T follicular helper cell (primary cell): Measurements from ENCODE around the gene PIK3C2G.
"Not testable (repeated sequence)": the region's sequence is repeated elsewhere in the genome, so short reads cannot be mapped to it uniquely, and the experiment has no call there.

Experiments
- DNase-seq: peaks from one replicate; pipeline ENCODE4 v3.0.0-alpha.2; 2020; ENCODE audit warnings: low read depth
- total RNA-seq, 2 experiments: gene quantifications; one replicate each; lab custom pipeline; 2026; lab: John Stamatoyannopoulos, UW

The PIK3C2G gene, protein sequence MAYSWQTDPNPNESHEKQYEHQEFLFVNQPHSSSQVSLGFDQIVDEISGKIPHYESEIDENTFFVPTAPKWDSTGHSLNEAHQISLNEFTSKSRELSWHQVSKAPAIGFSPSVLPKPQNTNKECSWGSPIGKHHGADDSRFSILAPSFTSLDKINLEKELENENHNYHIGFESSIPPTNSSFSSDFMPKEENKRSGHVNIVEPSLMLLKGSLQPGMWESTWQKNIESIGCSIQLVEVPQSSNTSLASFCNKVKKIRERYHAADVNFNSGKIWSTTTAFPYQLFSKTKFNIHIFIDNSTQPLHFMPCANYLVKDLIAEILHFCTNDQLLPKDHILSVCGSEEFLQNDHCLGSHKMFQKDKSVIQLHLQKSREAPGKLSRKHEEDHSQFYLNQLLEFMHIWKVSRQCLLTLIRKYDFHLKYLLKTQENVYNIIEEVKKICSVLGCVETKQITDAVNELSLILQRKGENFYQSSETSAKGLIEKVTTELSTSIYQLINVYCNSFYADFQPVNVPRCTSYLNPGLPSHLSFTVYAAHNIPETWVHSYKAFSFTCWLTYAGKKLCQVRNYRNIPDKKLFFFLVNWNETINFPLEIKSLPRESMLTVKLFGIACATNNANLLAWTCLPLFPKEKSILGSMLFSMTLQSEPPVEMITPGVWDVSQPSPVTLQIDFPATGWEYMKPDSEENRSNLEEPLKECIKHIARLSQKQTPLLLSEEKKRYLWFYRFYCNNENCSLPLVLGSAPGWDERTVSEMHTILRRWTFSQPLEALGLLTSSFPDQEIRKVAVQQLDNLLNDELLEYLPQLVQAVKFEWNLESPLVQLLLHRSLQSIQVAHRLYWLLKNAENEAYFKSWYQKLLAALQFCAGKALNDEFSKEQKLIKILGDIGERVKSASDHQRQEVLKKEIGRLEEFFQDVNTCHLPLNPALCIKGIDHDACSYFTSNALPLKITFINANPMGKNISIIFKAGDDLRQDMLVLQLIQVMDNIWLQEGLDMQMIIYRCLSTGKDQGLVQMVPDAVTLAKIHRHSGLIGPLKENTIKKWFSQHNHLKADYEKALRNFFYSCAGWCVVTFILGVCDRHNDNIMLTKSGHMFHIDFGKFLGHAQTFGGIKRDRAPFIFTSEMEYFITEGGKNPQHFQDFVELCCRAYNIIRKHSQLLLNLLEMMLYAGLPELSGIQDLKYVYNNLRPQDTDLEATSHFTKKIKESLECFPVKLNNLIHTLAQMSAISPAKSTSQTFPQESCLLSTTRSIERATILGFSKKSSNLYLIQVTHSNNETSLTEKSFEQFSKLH (N-terminal part only)
- total RNA-seq: 0 reads per million in 2 experiments

DNA sequence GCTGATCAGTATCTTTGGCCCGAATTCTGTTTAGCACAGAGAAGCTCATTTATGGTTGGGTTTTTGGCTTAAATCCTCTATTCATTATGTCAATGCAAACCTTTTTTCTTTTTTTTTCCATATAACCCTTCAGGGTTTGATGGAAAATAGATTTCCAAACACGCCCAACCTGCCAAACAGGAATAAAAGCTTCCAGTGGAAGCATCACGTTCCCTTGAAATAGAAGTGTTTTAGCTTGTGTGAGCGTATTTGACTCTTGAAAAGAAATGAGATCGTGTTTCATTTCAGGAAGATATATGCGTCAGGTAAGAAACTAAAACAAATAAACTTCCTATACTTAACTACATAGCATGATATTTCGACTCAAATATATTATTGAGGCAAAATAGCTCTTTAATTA is at the start of gene PIK3C2G:
Gene PIK3C2G, plus strand, starts transcription at position 246 of the 400 bp plus-strand sequence. CDS start 20,564 bp downstream, outside the sequence.
- DNase-seq: no peak

DNA sequence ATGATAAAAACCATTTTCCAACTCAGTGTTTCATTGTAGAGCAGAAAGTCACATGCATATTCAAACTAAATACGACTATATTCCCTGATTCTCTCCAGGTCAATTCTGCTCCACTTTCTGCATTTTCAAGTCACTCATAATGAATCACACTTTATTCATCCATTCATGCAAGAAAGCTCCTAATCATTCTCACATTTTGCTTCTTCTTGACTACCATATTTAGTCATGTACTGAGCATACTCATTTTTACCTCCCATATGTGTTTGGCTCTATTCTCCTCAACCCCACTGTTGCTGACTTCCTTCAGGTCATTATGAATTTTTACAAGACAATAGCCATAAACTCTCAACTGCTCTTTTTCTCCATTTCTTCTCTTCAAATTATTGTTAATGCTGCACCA is 43.4 kb upstream of the PIK3C2G start:
- no peak for DNase-seq

DNA sequence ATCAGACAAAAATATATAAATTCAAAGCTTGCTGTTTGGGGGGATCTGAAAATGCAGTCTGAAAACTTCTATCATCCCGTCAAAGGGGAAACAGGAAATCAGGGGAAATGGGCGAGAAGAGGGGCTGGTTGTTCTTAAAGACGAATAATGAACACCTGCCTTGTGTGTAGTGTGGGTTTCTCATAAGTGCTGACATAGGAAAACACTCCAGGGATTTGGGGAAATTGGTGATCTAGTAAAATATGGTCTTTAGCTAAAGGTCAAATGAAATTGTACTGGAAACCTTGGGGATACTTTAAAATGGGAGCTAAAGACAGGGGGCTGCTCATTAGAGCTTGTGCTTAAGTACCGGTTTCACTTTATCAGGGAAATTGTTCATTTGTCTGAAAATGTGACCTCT is 39.6 kb upstream of the PIK3C2G start:
- DNase-seq: no peak

DNA sequence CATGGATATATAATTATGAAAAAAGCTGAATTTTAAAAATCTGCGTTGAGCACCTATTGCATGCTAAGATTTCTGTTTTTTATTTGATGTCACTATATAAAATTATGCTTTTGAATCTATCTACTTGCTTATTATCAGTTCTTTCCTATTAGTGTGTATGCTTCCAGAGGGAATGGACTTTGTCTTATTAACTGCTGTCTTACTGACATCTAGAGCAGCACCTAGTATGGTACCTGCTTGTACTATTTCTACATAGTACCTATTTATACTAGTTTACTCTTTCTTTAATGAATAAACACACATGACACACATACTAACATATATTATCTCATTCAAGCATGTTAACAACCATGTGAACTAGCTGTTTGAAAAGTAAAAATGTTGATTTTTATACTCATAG is 38.6 kb upstream of the PIK3C2G start:
- DNase-seq: no peak

DNA sequence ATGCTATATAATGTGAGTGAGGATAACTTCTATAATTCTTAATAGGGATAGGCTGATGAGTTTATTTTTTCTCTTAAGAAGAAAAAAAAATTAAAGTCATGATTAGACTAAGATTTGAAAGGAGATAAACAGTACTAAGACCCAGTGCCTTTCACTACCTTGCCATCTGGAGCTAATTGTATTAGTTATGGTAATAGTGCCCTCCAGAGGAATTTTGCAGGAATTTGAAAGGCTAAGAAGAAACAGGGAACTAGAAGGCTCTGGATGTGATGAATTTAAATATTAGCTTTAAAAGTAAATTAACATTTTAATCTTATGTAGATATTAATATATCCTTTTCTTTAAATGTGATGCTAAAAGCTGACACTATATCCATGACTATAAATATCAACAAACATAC is 36.6 kb upstream of the PIK3C2G start:
- no peak for DNase-seq

DNA sequence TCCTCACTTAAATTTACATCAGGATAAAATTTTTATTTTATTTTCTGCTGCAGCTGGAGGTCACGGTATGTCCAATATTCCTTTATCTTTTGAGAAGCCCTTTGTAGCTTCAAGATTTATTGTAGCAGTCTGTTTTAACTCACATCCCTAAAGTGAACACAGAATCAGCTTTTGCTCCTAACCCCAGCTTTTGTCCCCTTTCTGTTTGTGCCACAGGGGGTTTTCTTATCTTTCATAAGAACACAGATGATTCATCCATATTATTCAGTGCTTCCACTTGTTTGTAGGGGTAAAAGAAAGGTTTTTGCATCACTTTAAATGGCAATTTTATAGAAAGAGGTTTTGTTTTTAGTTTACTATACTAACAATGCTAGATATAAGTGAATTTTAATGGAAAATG is 21.8 kb upstream of the PIK3C2G start:
- DNase-seq: no peak

DNA sequence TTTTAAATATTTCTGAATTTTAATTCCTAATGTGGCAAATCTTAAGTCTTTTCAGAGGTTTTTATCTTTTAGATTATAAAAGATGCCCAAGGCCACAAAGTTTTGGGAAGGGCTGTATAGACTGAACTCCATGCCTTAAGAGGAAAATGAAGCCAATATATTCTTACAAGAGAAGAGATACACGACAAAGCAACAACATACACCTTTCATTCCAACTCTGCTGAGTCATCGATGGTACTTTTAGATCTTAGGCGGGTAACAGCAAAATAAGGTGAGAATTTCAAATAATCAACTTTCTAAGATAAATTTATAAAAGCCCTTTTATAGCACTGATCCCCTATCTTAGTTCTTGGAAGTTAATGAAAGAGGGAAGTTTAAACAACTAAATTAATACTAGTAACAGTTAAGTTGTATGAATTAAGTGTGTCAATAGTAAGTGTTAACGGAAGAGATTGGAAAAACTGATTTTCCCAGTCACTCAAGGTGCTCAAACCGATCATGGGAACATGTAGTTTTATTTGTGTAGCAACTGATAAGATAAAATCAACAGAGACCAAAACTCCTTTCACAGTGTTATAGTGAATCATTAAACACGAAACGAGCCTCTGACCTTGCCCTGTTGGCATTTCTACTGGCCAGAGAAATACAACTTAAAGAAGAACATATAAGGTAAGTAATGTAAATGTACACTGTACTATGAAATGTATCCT is 18.8 kb upstream of the PIK3C2G start:
- no peak for DNase-seq

DNA sequence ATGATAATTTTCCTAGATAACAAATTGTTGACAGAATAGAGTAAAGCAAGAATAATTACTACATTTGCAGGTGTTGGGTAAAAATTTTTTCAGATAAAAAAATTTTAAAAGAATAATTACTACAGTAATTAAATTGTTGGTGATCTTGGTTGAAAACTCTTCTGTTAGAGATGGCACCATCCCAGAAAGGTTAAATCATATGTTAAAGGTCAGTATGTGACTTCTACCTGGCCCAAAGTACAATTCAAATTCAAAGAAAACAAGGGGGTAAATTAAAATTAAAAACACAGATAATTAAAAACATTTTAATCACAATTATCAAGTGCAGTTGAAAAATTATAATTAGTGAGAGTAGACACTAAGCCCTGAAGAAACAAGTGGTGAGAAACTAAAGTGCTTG is 18.1 kb upstream of the PIK3C2G start:
- no peak for DNase-seq

DNA sequence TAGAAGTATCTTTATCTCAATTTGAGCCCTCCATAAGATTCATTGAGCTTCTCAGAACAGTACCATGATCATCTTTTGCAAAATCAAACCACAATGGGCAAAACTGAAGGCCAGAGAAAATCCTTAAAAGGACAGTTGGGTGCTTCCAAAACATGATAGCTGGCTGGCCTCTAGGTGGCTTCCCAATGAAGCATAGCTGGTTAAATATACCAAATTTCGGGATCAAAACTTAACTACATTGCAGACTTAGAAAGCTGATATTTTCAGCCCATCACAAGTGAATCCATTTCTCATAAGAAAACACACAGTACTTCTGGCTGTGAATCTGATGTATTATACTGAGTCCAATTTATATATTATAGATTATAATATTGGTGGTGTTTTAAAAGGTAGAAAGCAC is 15.3 kb upstream of the PIK3C2G start:
- no peak for DNase-seq

DNA sequence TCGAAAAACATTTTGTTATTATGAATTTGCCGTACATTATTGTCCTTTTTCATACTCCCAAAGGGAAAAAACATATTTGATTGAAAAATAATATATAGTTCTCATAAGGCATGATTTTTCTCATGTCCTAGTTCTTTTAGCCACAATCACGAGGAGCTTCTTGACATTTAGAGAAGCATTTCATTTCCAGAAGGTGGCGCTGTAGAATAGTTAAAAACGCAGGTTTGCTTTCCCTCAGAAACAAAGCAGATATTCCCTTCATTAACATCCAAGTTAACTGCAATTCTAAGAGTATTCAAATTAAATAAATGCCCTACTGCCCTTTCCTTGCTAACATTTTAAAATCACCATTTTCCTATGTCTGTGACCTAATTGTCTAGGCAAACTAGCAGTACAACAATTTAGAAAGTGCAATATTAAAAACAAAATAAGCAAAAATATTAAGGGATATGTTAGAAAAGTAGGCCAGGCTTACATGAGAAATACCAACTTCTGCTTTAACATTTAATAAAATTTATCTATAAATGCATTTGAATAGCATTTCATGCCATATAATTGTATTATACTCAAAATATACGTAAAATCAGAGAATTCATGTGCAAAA is 10.9 kb upstream of the PIK3C2G start:
- DNase-seq: no peak

DNA sequence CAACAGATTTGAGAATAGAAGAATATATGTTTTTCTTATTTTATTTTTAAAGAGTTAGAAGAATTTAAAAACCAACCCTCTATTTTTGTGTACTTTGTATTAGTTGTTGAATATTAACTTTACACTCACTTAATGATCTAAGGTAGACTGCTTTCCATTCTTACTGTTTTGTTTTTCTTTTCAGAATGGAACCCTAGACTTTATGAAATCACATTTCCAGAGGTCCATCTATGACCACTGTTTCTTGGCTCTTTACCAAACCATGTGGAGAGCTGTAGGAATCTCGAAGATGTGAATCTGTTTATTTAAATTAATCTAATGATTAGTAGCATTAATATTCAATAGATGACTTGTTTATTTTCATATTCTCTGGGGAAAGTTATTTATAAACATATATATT is 7.2 kb upstream of the PIK3C2G start:
- no peak for DNase-seq

DNA sequence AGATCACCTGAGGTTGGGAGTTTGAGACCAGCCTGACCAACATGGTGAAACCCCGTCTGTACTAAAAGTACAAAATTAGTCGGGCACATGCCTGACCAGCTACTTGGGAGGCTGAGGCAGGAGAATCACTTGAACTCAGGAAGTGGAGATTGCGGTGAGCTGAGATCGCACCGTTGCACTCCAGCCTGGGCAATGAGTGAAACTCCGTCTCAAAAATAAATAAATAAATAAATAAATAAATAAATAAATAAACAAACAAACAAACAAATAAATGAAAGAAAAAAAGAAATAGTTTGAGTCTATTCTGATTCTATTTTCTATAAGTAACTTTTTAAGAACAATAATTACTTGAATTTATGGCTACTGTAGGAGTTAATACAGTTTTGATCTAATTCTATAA is 6.3 kb upstream of the PIK3C2G start:
- not testable (repeated sequence) for DNase-seq

DNA sequence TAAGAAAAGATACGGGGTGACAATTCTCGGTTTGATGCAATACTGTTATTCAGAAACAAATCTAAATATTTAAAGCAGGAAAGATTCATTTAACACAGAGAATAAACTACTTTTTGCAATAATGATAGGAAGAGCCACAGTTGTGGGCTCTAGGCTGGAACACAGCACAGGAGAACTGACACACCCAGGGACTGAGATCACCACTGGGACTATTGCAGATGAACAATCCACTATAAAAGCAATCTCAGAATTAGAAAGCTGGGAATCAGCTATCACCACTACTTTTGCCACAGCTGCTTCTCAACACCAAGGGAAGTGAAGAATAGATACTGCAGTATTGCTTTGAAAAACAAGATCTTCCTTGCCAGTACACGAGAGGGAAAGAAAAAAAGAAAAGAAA is 4.1 kb upstream of the PIK3C2G start:
- no peak for DNase-seq

DNA sequence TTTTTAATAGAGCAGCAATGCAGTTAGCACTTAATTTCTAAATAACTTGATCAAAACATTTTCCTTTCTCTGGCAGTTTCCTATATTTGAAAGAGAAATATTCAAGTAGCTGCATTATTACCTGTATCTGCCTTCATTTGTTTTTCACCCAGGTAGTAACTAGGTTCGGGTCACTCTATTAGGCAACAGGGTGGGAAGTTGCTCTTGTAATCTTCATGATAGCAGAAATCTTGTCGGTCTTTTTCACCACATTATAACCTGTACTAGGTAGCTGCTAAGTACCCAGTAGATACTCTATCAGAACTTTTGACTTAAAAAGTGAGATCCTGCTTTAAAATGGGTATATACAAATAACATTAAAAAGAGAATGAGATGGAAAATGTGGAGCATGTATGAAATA is 2.4 kb upstream of the PIK3C2G start:
- no peak for DNase-seq

DNA sequence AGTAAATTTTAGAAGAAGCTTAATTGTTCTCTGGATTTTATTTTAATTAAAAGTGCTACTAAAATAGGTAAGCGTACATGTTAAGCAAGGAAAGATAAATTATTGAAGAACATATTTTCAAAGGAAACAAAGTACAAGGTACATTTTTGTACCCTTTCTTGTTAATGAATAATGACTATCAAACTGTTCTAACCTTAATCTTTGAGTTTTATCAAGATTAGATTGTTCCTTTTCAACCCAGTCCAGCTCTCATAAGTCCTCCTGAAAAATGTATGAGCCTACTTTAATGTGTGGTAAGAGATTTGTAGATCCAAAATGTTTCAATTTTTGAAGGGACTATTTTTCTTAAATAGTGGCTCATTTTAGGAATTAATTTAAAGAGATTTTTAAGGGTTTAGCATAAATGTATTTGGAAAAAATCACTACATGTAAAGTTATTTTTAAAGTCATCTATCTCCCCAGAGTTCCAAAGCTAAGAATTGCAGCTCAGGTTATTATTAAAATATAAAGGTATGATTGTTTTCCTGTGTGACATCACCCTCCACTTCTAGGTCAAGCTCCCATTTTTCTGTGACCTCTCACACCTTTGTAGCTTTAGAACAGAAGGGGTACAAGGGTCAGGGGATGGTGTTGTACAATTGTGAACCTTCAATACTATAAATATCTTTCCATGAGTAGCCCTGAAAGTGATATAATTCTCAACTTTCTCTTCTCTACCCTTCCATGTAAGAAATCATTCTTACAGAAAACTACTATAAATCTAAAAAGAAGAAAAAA is 1.2 kb upstream of the PIK3C2G start:
- no peak for DNase-seq

DNA sequence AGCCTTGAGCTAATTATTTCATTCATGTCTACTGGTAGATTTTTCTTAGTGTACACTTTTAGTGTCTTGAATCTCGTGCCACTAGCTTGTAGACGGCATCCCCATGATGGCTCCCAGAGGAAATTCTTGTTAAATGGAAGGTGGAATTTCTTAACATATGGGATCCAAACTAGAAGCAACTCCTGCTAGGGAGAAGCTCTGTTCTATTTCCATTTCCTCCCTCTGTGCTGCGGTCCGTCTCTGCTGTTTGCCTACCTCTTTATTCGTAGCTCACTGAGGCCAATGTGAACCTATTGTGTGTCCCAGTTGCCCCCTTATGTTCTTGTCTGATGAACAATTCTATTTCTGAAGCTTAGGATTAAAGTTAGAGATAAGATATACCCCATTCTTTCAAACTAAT is 588 bp downstream of the PIK3C2G start:
- DNase-seq: no peak

DNA sequence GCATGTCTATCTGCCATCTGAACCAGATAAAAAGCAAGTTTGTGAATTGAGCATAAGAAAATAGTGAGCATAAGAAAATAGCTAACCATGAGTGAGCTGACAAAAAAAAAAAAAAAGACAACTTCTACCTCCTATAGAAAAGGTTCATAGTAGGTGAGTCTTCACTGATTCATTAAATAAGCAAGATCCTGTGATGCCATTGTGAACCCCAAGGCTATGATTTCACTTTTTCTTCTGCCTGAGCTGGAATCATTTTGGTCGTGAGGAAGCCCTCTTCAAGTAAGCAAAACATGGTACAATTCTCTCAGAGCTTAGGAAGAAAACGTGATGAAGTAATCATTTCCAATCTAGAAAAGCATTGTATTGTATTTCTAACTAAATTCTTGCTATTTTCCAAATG is 1.2 kb downstream of the PIK3C2G start:
- DNase-seq: no peak

DNA sequence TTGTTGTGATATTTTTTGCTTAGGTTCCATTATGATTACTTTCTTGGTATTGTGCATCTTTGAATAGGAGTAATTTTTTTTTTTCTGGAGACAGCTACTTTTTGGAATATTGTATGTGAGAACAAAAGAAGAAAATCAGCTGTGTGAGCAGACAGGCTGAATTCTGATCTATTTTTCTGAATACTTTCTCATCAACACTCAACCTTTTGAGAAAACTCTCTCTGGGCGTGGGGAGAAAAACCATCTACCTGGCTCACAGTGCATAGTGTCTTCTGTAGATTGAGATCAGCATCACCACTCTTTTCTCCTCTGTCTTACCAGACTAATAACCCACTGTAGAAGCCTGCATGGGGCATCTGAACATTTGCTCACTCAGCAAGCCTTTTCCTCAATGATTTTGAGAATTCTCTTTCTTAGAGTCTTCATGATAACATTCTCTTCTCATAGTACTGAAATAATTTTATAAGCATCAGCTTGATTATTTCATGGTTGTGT is 3.3 kb downstream of the PIK3C2G start:
- DNase-seq: no peak

DNA sequence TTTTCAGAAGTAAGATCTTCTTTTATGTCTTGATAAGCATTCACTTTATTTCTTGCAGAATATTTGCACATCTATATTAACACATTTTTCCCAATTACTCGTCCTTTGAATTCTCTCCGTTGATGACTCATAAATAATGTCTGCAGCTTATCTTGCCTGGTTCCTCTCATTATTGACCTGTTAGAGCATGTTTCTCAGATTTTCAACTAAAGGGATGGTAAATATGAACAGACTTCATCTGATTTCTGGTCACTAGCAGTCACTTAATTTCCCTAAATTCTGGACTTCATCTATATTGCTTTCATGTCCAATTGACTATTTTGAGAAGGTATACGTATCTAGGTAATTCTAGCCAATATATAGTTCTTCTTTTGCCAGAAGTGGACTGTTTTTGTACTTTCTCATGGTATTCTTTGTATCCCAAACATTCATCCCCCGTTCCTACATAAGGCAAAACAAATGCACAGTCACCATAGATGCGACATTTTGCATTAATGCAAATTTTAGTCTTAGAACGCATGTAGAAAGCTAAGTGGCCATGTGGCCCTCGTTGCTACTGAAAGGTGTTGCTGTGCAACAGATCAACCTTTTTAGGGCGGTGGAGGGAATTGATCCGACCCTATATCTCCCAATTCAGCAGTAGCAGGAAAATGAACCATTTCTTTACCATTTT is 6.2 kb downstream of the PIK3C2G start:
- no peak for DNase-seq
